Neural progenitor cell (in vitro differentiated cells): ENCODE data around the gene FOLR1.

Experiments
- EZH2 ChIP-seq: fragments of 200-600 bp; sonication (generic); IDR thresholded peaks from 2 replicates; pipeline ENCODE4 v1.6.1; 2017; ENCODE audit warnings: antibody characterized with exemption, mild to moderate bottlenecking, moderate library complexity
- EZH2phosphoT487 ChIP-seq: fragments of 200-600 bp; sonication (generic); IDR thresholded peaks from 2 replicates; pipeline ENCODE4 v1.6.1; 2017; ENCODE audit warnings: antibody characterized with exemption
- TF ChIP-seq, protein P1 (sequence below): fragments of 200-600 bp; sonication (generic); IDR thresholded peaks from 2 replicates; pipeline ENCODE4 v1.5.1; 2017; ENCODE audit warnings: antibody characterized with exemption, mild to moderate bottlenecking

DNA sequence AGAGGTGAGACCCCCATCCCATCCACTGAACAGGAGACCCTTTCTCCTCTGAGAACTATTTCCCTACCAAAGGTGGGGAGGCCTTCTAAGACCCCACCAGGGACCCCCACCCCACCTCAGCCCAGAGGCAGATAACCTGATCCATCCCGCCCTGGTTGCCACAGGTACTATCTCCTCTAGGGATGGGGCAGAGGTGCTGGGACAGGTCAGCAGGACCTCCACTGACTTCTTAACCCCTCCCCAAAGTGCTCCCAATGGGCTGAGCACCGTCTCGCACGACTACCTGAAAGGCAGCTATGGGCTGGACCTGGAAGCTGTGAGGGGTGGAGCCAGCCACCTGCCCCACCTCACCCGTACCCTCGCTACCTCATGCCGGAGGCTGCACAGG, 36.9 kb downstream of the FOLR1 start:
- TF ChIP-seq, protein P1, sequence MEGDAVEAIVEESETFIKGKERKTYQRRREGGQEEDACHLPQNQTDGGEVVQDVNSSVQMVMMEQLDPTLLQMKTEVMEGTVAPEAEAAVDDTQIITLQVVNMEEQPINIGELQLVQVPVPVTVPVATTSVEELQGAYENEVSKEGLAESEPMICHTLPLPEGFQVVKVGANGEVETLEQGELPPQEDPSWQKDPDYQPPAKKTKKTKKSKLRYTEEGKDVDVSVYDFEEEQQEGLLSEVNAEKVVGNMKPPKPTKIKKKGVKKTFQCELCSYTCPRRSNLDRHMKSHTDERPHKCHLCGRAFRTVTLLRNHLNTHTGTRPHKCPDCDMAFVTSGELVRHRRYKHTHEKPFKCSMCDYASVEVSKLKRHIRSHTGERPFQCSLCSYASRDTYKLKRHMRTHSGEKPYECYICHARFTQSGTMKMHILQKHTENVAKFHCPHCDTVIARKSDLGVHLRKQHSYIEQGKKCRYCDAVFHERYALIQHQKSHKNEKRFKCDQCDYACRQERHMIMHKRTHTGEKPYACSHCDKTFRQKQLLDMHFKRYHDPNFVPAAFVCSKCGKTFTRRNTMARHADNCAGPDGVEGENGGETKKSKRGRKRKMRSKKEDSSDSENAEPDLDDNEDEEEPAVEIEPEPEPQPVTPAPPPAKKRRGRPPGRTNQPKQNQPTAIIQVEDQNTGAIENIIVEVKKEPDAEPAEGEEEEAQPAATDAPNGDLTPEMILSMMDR: no peak
- TF ChIP-seq EZH2 (no peak), EZH2phosphoT487 (no peak)
